HG03060 (cell line): Measurements from ENCODE around the gene NGRN.

Source experiments
- ATAC-seq: cut with Tn5 transposase; IDR thresholded peaks from one replicate; pipeline ENCODE4 v1.9.1; 2021; ENCODE audit warnings: low read depth, moderate number of reproducible peaks; ENCODE audit not compliant: unreplicated experiment

Gene NGRN

GRCh38 chr15:90306560-90306959, 41.1 kb downstream of the NGRN start:
- ATAC-seq: no peak

- no peak for ATAC-seq
Measured at GRCh38 chr15:90307661-90308060, 42.2 kb downstream of the NGRN start.

GRCh38 chr15:90309020-90309419, 43.5 kb downstream of the NGRN start:
- no peak for ATAC-seq

GRCh38 chr15:90315278-90315982, 50.0 kb downstream of the NGRN start:
- no peak for ATAC-seq

DNA sequence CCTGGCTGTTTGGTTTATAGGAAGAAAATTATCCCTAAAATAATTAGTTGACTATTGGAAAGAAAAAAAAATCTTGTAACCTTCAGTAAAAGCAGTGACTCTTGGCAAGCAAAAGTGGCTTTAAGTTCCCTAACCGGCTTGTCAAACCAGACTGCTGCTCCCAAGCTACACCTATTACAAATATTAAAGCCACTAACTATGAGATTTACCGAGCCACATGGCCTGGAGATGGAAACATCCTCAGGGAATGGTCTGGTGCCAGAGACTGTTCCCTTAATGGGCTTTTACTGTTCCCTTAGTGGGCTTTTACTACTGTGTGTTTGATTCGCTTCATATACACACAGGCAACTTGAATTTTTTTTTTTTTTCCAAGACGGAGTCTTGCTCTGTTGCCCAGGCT, 50.7 kb downstream of the NGRN start:
- ATAC-seq: no peak

DNA sequence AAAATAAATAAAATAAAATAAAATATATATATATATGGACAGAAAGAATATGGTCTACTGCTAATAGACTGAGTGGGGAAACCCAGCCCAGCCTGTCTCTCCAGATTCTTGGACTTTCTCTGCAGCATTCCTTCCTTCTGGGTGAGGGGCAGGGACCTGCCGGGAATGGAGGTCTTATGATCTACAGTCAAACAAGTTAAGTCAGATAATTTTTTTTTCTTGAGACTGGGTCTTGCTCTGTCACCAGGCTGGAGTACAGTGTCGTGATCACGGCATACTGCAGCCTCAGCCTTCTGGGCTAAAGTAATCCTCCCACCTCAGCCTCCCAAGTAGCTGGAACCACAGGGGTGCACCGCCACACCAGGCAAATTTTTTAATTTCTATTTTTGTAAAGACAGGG, 53.1 kb downstream of the NGRN start:
- ATAC-seq: no peak

DNA sequence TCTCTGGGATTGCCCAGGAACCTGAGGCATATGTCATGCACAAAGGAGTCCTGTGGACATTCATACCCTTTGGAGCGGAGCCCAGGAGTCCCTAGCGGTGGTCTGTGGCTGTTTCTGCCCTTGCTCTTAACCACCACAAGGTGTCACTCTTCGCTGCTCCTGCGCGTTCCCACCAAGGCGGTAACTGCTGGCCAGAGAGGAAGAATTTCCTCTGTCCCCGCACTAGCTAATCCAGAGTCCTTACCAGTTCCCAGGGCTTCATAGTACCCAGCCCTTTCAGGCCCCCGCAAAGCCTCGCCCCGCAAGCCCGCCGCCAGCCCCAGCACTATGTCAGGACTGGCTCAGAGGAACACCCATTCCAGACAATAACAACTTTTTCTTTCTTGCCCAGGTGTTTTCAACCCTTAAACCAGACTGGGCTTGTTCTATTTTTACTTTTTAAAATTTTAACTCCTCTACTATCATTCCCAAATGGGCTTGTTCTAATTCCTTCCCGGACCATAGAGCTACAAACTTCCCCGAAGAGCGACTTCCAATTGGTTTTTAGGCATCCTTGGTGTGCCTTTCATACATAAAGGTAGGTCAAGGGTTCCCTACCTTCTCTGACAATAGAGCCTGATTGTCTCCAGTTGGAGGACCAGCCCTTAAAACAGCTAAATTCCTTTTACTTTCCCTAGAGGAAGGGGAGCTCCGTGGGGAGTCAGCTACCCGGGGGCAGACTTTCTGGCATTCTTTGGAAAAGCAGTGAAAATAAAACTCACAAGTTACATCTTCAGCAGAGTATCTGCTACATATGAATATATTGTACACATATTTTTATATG, 54.8 kb downstream of the NGRN start:
- no peak for ATAC-seq

DNA sequence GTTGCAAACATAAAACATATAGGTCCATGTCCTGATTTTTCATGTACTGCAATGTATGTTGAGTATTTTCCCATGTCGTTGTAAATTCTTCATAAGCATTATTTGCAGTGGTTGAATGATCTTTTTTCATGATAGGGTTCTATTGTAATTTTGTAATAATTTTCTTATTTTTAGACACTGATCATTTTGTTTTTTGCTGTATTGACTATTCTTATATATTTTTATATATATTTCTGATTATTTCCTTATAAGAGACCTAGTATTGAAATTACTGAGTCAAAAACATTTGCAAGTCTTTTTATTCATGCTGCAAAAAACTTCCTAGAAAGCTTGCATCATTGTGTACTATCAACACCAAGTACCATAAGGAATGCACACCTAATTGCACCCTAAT, 55.4 kb downstream of the NGRN start:
- no peak for ATAC-seq
